Mesenchymal stem cell (in vitro differentiated cells and primary cell): ENCODE measurements around the gene DENND5B.
"Not testable (repeated sequence)": the region's sequence is repeated elsewhere in the genome, so short reads cannot be mapped to it uniquely, and the experiment has no call there.

ENCODE experiments used
- DNase-seq: peaks from one replicate; pipeline ENCODE4 v3.0.0-alpha.2; 2013
- H2AFZ ChIP-seq: one replicate; pipeline ENCODE4 v1.6.1; 2013; ENCODE audit warnings: low read depth, mild to moderate bottlenecking, control low read depth, inconsistent platforms, low read length, moderate library complexity
- H2AK5ac ChIP-seq: 2 replicates; pipeline ENCODE4 v1.6.1; 2013; ENCODE audit warnings: low read length, moderate library complexity, mild to moderate bottlenecking, inconsistent platforms; ENCODE audit not compliant: severe bottlenecking
- H2BK120ac ChIP-seq: one replicate; pipeline ENCODE4 v1.6.1; 2013; ENCODE audit warnings: low read depth, mild to moderate bottlenecking, inconsistent platforms, low read length, moderate library complexity
- H2BK12ac ChIP-seq, 2 experiments: one replicate each; pipeline ENCODE4 v1.6.1; 2013; ENCODE audit warnings: inconsistent platforms in 2 of 2, low read length in 2 of 2, mild to moderate bottlenecking in 2 of 2, moderate library complexity in 2 of 2, control low read depth in 1 of 2
- H2BK15ac ChIP-seq: one replicate; pipeline ENCODE4 v1.6.1; 2013; ENCODE audit warnings: mild to moderate bottlenecking, low read depth, inconsistent platforms; ENCODE audit not compliant: poor library complexity, severe bottlenecking
- H2BK5ac ChIP-seq: 2 replicates; pipeline ENCODE4 v1.6.1; 2013; ENCODE audit warnings: low read depth, mild to moderate bottlenecking, low read length, control low read depth, inconsistent platforms; ENCODE audit not compliant: poor library complexity, severe bottlenecking
- H3K14ac ChIP-seq, 2 experiments: one replicate each; pipeline ENCODE4 v1.6.1; 2013; ENCODE audit warnings: inconsistent platforms in 2 of 2, low read length in 2 of 2, control low read depth in 1 of 2, mild to moderate bottlenecking in 1 of 2, moderate library complexity in 1 of 2
- H3K18ac ChIP-seq, 2 experiments: one replicate each; pipeline ENCODE4 v1.6.1; 2013; ENCODE audit warnings: inconsistent platforms in 2 of 2, low read length in 2 of 2, control low read depth in 1 of 2, low read depth in 1 of 2, mild to moderate bottlenecking in 1 of 2
- H3K23ac ChIP-seq, 2 experiments: one replicate each; pipeline ENCODE4 v1.6.1; 2013; ENCODE audit warnings: inconsistent platforms in 2 of 2, low read length in 2 of 2, mild to moderate bottlenecking in 2 of 2, moderate library complexity in 2 of 2, control low read depth in 1 of 2
- H3K27ac ChIP-seq: 2 replicates; pipeline ENCODE4 v1.5.1; 2013; ENCODE audit warnings: mild to moderate bottlenecking, moderate library complexity, low read length, control low read depth, inconsistent platforms; ENCODE audit not compliant: poor library complexity, severe bottlenecking
- H3K27me3 ChIP-seq, 2 experiments: 2 replicates each; pipeline versions ENCODE4 v1.6.1 to v1.7.0; 2013; ENCODE audit warnings: low read length in 2 of 2, mild to moderate bottlenecking in 2 of 2, moderate library complexity in 2 of 2, control low read depth in 1 of 2, inconsistent platforms in 1 of 2; ENCODE audit not compliant: control insufficient read depth in 1 of 2, insufficient read depth in 1 of 2
- H3K36me3 ChIP-seq, 2 experiments: 2 replicates each; pipeline versions ENCODE4 v1.6.1 to v1.7.0; 2013; ENCODE audit warnings: low read length in 2 of 2, control low read depth in 1 of 2, inconsistent platforms in 1 of 2, low read depth in 1 of 2, mild to moderate bottlenecking in 1 of 2; ENCODE audit not compliant: insufficient read depth in 2 of 2, control insufficient read depth in 1 of 2
- H3K4ac ChIP-seq, 2 experiments: one replicate each; pipeline ENCODE4 v1.6.1; 2013; ENCODE audit warnings: inconsistent platforms in 2 of 2, low read length in 2 of 2, mild to moderate bottlenecking in 2 of 2, moderate library complexity in 2 of 2, control low read depth in 1 of 2, low read depth in 1 of 2
- H3K4me1 ChIP-seq: 2 replicates; pipeline ENCODE4 v1.6.1; 2013; ENCODE audit warnings: low read depth, low read length, control low read depth; ENCODE audit not compliant: control insufficient read depth, insufficient read depth
- H3K4me2 ChIP-seq: 2 replicates; pipeline ENCODE4 v1.6.1; 2013; ENCODE audit warnings: low read length, mild to moderate bottlenecking, inconsistent platforms; ENCODE audit not compliant: poor library complexity, severe bottlenecking
- H3K4me3 ChIP-seq, 2 experiments: 2 replicates each; pipeline versions ENCODE4 v1.5.1 to v1.7.0; 2013; ENCODE audit warnings: low read length in 2 of 2, mild to moderate bottlenecking in 2 of 2, control low read depth in 1 of 2, low read depth in 1 of 2; ENCODE audit not compliant: insufficient read depth in 1 of 2
- H3K79me1 ChIP-seq: replicated peaks from 2 replicates; pipeline ENCODE4 v1.6.1; 2013; ENCODE audit warnings: mild to moderate bottlenecking, control low read depth, low read length, inconsistent platforms; ENCODE audit not compliant: poor library complexity, severe bottlenecking
- H3K9ac ChIP-seq: 2 replicates; pipeline ENCODE4 v1.7.0; 2013; ENCODE audit warnings: mild to moderate bottlenecking, low read length, moderate library complexity
- H3K9me3 ChIP-seq: 2 replicates; pipeline ENCODE4 v1.7.0; 2013; ENCODE audit warnings: mild to moderate bottlenecking, low read length; ENCODE audit not compliant: control insufficient read depth
- H4K8ac ChIP-seq: one replicate; pipeline ENCODE4 v1.6.1; 2013; ENCODE audit warnings: inconsistent platforms, mild to moderate bottlenecking, low read length, moderate library complexity
- H4K91ac ChIP-seq: one replicate; pipeline ENCODE4 v1.6.1; 2013; ENCODE audit warnings: mild to moderate bottlenecking, low read length, inconsistent platforms
- WGBS: methylation state at CpG from one replicate; pipeline ENCODE4 v1.1.7; 2013; ENCODE audit warnings: mixed read lengths; 5-methylcytosine and 5-hydroxymethylcytosine counted together

DENND5B gene

GRCh38 chr12:31569517-31569916, 21.4 kb downstream of the DENND5B start:
- H3K4ac ChIP-seq, DNase-seq, H3K36me3 ChIP-seq, H2BK15ac ChIP-seq, H3K4me1 ChIP-seq, H3K27me3 ChIP-seq, H4K8ac ChIP-seq, H3K4me2 ChIP-seq, H2AK5ac ChIP-seq, H3K9me3 ChIP-seq, H3K27ac ChIP-seq, H3K18ac ChIP-seq, H2AFZ ChIP-seq, H3K9ac ChIP-seq, H3K14ac ChIP-seq, H2BK5ac ChIP-seq, H4K91ac ChIP-seq, H2BK12ac ChIP-seq, H3K23ac ChIP-seq, H3K4me3 ChIP-seq: not testable (repeated sequence)
- 94% methylated on average over 2 of the region's 2 CpGs for WGBS
- Histone ChIP-seq H2BK120ac (peak overlapping the region; percentile 5), H3K79me1 (peaks cover 20% of the 10 kb centered on the region)

GRCh38 chr12:31568498-31568897, 22.4 kb downstream of the DENND5B start:
- no peak overlapping the region for H2BK5ac ChIP-seq
- H4K91ac ChIP-seq: no peak overlapping the region
- H3K4ac ChIP-seq: no peak overlapping the region
- no peak overlapping the region for H3K18ac ChIP-seq
- H3K27me3 ChIP-seq: no peaks in the 10 kb centered on the region
- H3K36me3 ChIP-seq: no peaks in the 10 kb centered on the region
- H3K23ac ChIP-seq: no peak overlapping the region
- H3K4me2 ChIP-seq: no peak overlapping the region
- no peak overlapping the region for H3K9ac ChIP-seq
- no peak overlapping the region for H3K14ac ChIP-seq
- no peak overlapping the region for H3K27ac ChIP-seq
- H2AK5ac ChIP-seq: no peak overlapping the region
- no peak overlapping the region for H2AFZ ChIP-seq
- DNase-seq: no peak
- H4K8ac ChIP-seq: no peak overlapping the region
- H2BK12ac ChIP-seq: no peak overlapping the region
- no peak overlapping the region for H3K4me3 ChIP-seq
- no peaks in the 10 kb centered on the region for H3K9me3 ChIP-seq
- peaks cover 22% of the 10 kb centered on the region for H3K79me1 ChIP-seq
- no peak overlapping the region for H2BK15ac ChIP-seq
- 86% methylated on average over 3 of the region's 3 CpGs for WGBS
- peaks cover 3% of the 10 kb centered on the region for H3K4me1 ChIP-seq
- no peak overlapping the region for H2BK120ac ChIP-seq

- Histone ChIP-seq H3K14ac (no peak overlapping the region), H2BK5ac (no peak overlapping the region), H2AK5ac (no peak overlapping the region), H2BK120ac (no peak overlapping the region), H4K8ac (no peak overlapping the region), H2BK12ac (no peak overlapping the region), H3K23ac (no peak overlapping the region), H4K91ac (no peak overlapping the region), H3K27me3 (no peaks in the 10 kb centered on the region), H3K4me1 (peaks cover 4% of the 10 kb centered on the region), H3K79me1 (peaks cover 27% of the 10 kb centered on the region), H3K9ac (no peak overlapping the region), H3K9me3 (no peaks in the 10 kb centered on the region), H3K4ac (no peak overlapping the region), H3K4me2 (no peak overlapping the region), H3K36me3 (no peaks in the 10 kb centered on the region), H2BK15ac (no peak overlapping the region), H3K27ac (no peak overlapping the region), H3K18ac (no peak overlapping the region), H2AFZ (no peak overlapping the region), H3K4me3 (no peak overlapping the region)
- no peak for DNase-seq
- 86% methylated on average over 1 of the region's 2 CpGs for WGBS
Observed at GRCh38 chr12:31567029-31567428, 23.9 kb downstream of the DENND5B start.

- H3K4me2 ChIP-seq: no peak overlapping the region
- H3K18ac ChIP-seq: no peak overlapping the region
- no peaks in the 10 kb centered on the region for H3K9me3 ChIP-seq
- no peak for DNase-seq
- no peak overlapping the region for H3K9ac ChIP-seq
- no peak overlapping the region for H4K8ac ChIP-seq
- no peaks in the 10 kb centered on the region for H3K36me3 ChIP-seq
- peaks cover 4% of the 10 kb centered on the region for H3K4me1 ChIP-seq
- H3K79me1 ChIP-seq: peaks cover 23% of the 10 kb centered on the region
- no peak overlapping the region for H2BK15ac ChIP-seq
- H3K23ac ChIP-seq: no peak overlapping the region
- no peaks in the 10 kb centered on the region for H3K27me3 ChIP-seq
- no peak overlapping the region for H2AK5ac ChIP-seq
- H2AFZ ChIP-seq: no peak overlapping the region
- H3K14ac ChIP-seq: no peak overlapping the region
- no peak overlapping the region for H2BK12ac ChIP-seq
- no peak overlapping the region for H2BK120ac ChIP-seq
- 100% methylated on average over 1 of the region's 2 CpGs for WGBS
- H3K4ac ChIP-seq: no peak overlapping the region
- H2BK5ac ChIP-seq: no peak overlapping the region
- H3K4me3 ChIP-seq: no peak overlapping the region
- H4K91ac ChIP-seq: no peak overlapping the region
- H3K27ac ChIP-seq: no peak overlapping the region
Observed at GRCh38 chr12:31566547-31566946, 24.4 kb downstream of the DENND5B start.
